NCI-H187 treated with DMSO at 0.1 percent for 48 hours (cell line): ENCODE data around the gene PDS5B.

Source experiments
- DNase-seq: peaks from one replicate; lab custom pipeline; 2025; lab: John Stamatoyannopoulos, UW

PDS5B gene

GRCh38 chr13:32590266-32590665 lies 4.0 kb downstream of the PDS5B start:
- DNase-seq: no peak

GRCh38 chr13:32592082-32592481 lies 5.8 kb downstream of the PDS5B start:
- no peak for DNase-seq

GRCh38 chr13:32594157-32594738 lies 8.0 kb downstream of the PDS5B start:
- no peak for DNase-seq

GRCh38 chr13:32595306-32595705 lies 9.1 kb downstream of the PDS5B start:
- no peak for DNase-seq

- no peak for DNase-seq
Observed at GRCh38 chr13:32600890-32601289, 14.6 kb downstream of the PDS5B start.

- no peak for DNase-seq
Observed at GRCh38 chr13:32609428-32609827, 23.2 kb downstream of the PDS5B start.

- no peak for DNase-seq
Observed at GRCh38 chr13:32610538-32610937, 24.3 kb downstream of the PDS5B start.

GRCh38 chr13:32610977-32611376 lies 24.7 kb downstream of the PDS5B start:
- DNase-seq: no peak

- DNase-seq: no peak
Observed at GRCh38 chr13:32616883-32617511, 30.7 kb downstream of the PDS5B start.

GRCh38 chr13:32622827-32623226 lies 36.6 kb downstream of the PDS5B start:
- no peak for DNase-seq

GRCh38 chr13:32624441-32624840 lies 38.2 kb downstream of the PDS5B start:
- DNase-seq: no peak

GRCh38 chr13:32627793-32628192 lies 41.5 kb downstream of the PDS5B start:
- DNase-seq: no peak

GRCh38 chr13:32629313-32629712 lies 43.1 kb downstream of the PDS5B start:
- no peak for DNase-seq

GRCh38 chr13:32629866-32630265 lies 43.6 kb downstream of the PDS5B start:
- no peak for DNase-seq

GRCh38 chr13:32632343-32632909 lies 46.2 kb downstream of the PDS5B start:
- DNase-seq: no peak

GRCh38 chr13:32636711-32637110 lies 50.5 kb downstream of the PDS5B start:
- no peak for DNase-seq

- DNase-seq: no peak
Observed at GRCh38 chr13:32638739-32639138, 52.5 kb downstream of the PDS5B start.

- DNase-seq: no peak
Observed at GRCh38 chr13:32639502-32640105, 53.4 kb downstream of the PDS5B start.

GRCh38 chr13:32642316-32642715 lies 56.1 kb downstream of the PDS5B start:
- DNase-seq: no peak

GRCh38 chr13:32642858-32643257 lies 56.6 kb downstream of the PDS5B start:
- DNase-seq: no peak

- no peak for DNase-seq
Observed at GRCh38 chr13:32645854-32646253, 59.6 kb downstream of the PDS5B start.

GRCh38 chr13:32647926-32648325 lies 61.7 kb downstream of the PDS5B start:
- DNase-seq: no peak

- DNase-seq: no peak
Observed at GRCh38 chr13:32650705-32651311, 64.6 kb downstream of the PDS5B start.
